DOHH2 (cell line): Measurements from ENCODE around the gene HDAC10.

Source experiments
- H3F3A ChIP-seq: fragments of 200-600 bp; sonication (generic), shearing (Covaris generic); 2 replicates; pipeline ENCODE4 v1.6.0; 2016; ENCODE audit warnings: antibody characterized with exemption, mild to moderate bottlenecking; ENCODE audit not compliant: control insufficient read depth, insufficient read depth
- H3K27ac ChIP-seq: fragments of 200-600 bp; sonication (generic); 2 replicates; pipeline ENCODE4 v1.5.1; 2014; ENCODE audit warnings: low read depth, mild to moderate bottlenecking, low read length, moderate library complexity
- H3K27me3 ChIP-seq: fragments of 200-600 bp; sonication (generic); 2 replicates; pipeline ENCODE4 v1.6.1; 2014; ENCODE audit warnings: mild to moderate bottlenecking, low read length, mixed read lengths; ENCODE audit not compliant: control insufficient read depth
- H3K36me3 ChIP-seq: fragments of 200-600 bp; sonication (generic); 2 replicates; pipeline ENCODE4 v1.6.1; 2014; ENCODE audit warnings: mild to moderate bottlenecking, low read length, moderate library complexity, mixed read lengths; ENCODE audit not compliant: control insufficient read depth
- H3K4me1 ChIP-seq: fragments of 200-600 bp; sonication (generic); 2 replicates; pipeline ENCODE4 v1.6.1; 2014; ENCODE audit warnings: mild to moderate bottlenecking, low read length, mixed read lengths; ENCODE audit not compliant: control insufficient read depth
- H3K4me2 ChIP-seq: fragments of 200-600 bp; sonication (generic); 2 replicates; pipeline ENCODE4 v1.6.0; 2014; ENCODE audit warnings: mild to moderate bottlenecking, low read length, moderate library complexity
- H3K4me3 ChIP-seq: fragments of 200-600 bp; sonication (generic); 2 replicates; pipeline ENCODE4 v1.5.1; 2014; ENCODE audit warnings: mild to moderate bottlenecking, low read length, mixed read lengths
- H3K79me2 ChIP-seq: fragments of 200-600 bp; sonication (generic); 2 replicates; pipeline ENCODE4 v1.6.1; 2014; ENCODE audit warnings: mild to moderate bottlenecking, low read length, mixed read lengths; ENCODE audit not compliant: control insufficient read depth
- H3K9me2 ChIP-seq: fragments of 200-600 bp; sonication (generic); replicated peaks from 2 replicates; pipeline ENCODE4 v1.6.1; 2014; ENCODE audit warnings: mild to moderate bottlenecking, low read length, mixed read lengths; ENCODE audit not compliant: control insufficient read depth
- H3K9me3 ChIP-seq: fragments of 200-600 bp; sonication (generic); 2 replicates; pipeline ENCODE4 v1.6.1; 2014; ENCODE audit warnings: antibody characterized with exemption, low read length, mixed read lengths; ENCODE audit not compliant: control insufficient read depth, insufficient read depth
- H4K20me1 ChIP-seq: fragments of 200-600 bp; sonication (generic); 2 replicates; pipeline ENCODE4 v1.6.0; 2014; ENCODE audit warnings: low read depth, mild to moderate bottlenecking, antibody characterized with exemption, low read length, moderate library complexity; ENCODE audit not compliant: control insufficient read depth, insufficient read depth
- EZH2phosphoT487 ChIP-seq: fragments of 200-600 bp; sonication (generic); IDR thresholded peaks from 2 replicates; pipeline ENCODE4 v1.6.1; 2017; ENCODE audit warnings: borderline replicate concordance, mild to moderate bottlenecking, antibody characterized with exemption, low read length, moderate library complexity, mixed read lengths
- TF ChIP-seq, protein P1 (sequence below): fragments of 200-600 bp; sonication (generic); IDR thresholded peaks from one replicate; pipeline ENCODE4 v1.5.1; 2014; ENCODE audit warnings: antibody characterized with exemption, mild to moderate bottlenecking, low read depth, low read length; ENCODE audit not compliant: poor library complexity, severe bottlenecking

Gene HDAC10

DNA sequence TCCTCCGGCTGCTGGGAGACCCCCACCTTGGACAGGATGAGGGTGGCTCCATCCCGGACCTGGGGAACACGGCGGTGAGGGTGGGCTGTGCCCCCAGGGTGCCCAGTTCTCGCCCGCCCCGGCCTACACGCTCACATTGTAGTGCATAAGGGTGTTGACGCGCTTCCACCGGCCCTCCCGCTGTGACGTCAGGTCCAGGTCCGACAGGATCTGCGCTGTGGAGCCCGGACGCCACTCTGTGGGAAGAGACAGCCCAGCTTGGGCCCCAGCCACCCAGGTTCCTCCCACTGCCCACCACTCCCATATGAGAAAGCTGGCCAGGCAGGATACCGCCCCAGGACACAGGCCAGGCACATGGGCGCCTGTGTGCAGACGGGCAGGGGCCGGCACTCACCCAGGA lies 27.4 kb upstream of the HDAC10 start:
- Histone ChIP-seq H3K36me3 (peaks cover 81% of the 10 kb centered on the region), H3K4me3 (no peak overlapping the region), H3K9me3 (peaks cover 8% of the 10 kb centered on the region; the same call in 1 of the 2 replicates), H3F3A (peaks cover 7% of the 10 kb centered on the region; the same call in 1 of the 2 replicates), H3K9me2 (no peaks in the 10 kb centered on the region), H4K20me1 (no peaks in the 10 kb centered on the region), H3K27ac (no peak overlapping the region), H3K4me1 (peaks cover 10% of the 10 kb centered on the region), H3K27me3 (no peaks in the 10 kb centered on the region), H3K79me2 (no peaks in the 10 kb centered on the region), H3K4me2 (no peak overlapping the region)
- TF ChIP-seq, protein P1, sequence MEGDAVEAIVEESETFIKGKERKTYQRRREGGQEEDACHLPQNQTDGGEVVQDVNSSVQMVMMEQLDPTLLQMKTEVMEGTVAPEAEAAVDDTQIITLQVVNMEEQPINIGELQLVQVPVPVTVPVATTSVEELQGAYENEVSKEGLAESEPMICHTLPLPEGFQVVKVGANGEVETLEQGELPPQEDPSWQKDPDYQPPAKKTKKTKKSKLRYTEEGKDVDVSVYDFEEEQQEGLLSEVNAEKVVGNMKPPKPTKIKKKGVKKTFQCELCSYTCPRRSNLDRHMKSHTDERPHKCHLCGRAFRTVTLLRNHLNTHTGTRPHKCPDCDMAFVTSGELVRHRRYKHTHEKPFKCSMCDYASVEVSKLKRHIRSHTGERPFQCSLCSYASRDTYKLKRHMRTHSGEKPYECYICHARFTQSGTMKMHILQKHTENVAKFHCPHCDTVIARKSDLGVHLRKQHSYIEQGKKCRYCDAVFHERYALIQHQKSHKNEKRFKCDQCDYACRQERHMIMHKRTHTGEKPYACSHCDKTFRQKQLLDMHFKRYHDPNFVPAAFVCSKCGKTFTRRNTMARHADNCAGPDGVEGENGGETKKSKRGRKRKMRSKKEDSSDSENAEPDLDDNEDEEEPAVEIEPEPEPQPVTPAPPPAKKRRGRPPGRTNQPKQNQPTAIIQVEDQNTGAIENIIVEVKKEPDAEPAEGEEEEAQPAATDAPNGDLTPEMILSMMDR, result no peak
- TF ChIP-seq EZH2phosphoT487, result no peak

GRCh38 chr22:50277761-50278160 lies 26.7 kb upstream of the HDAC10 start:
- Histone ChIP-seq H3K4me3 (no peak overlapping the region), H3K27me3 (no peaks in the 10 kb centered on the region), H3K4me2 (no peak overlapping the region), H3F3A (peaks cover 7% of the 10 kb centered on the region; the same call in 1 of the 2 replicates), H4K20me1 (peaks cover under 1% of the 10 kb centered on the region; the same call in 1 of the 2 replicates), H3K36me3 (peaks cover 76% of the 10 kb centered on the region), H3K4me1 (peaks cover 10% of the 10 kb centered on the region), H3K9me2 (no peaks in the 10 kb centered on the region), H3K79me2 (no peaks in the 10 kb centered on the region), H3K9me3 (peaks cover 8% of the 10 kb centered on the region; the same call in 1 of the 2 replicates), H3K27ac (no peak overlapping the region)
- TF ChIP-seq, protein P1, result no peak
- TF ChIP-seq EZH2phosphoT487, result no peak

GRCh38 chr22:50276143-50276542 lies 25.1 kb upstream of the HDAC10 start:
- peaks cover 59% of the 10 kb centered on the region for H3K36me3 ChIP-seq
- peaks cover 10% of the 10 kb centered on the region for H3F3A ChIP-seq

More at GRCh38 chr22:50276143-50276542, 25.1 kb upstream of the HDAC10 start:
- no peak overlapping the region; the same call in 1 of the 2 replicates for H3K4me3 ChIP-seq
- H3K27me3 ChIP-seq, result 0 out of 2 replicates have a peak, but pooled peaks cover under 1% of the 10 kb centered on the region
- H3K9me3 ChIP-seq, result peaks cover 8% of the 10 kb centered on the region; the same call in 1 of the 2 replicates
- H3K9me2 ChIP-seq, result no peaks in the 10 kb centered on the region
- peaks cover 3% of the 10 kb centered on the region; the same call in 1 of the 2 replicates for H4K20me1 ChIP-seq
- H3K79me2 ChIP-seq, result no peaks in the 10 kb centered on the region
- peaks cover 20% of the 10 kb centered on the region for H3K4me1 ChIP-seq
- no peak for TF ChIP-seq EZH2phosphoT487
- TF ChIP-seq, protein P1, result peak; percentile 100
- 0 out of 2 replicates have a peak overlapping the region, but pooled peaks have one; percentile 10 for H3K4me2 ChIP-seq
- H3K27ac ChIP-seq, result peak overlapping the region; percentile 38; the same call in 1 of the 2 replicates
